GM19395 (cell line): ENCODE data around the gene KCND1.
A peak's percentile ranks its signal among the peaks of the same experiment; 100 is the strongest.
"Not testable (repeated sequence)": the region's sequence is repeated elsewhere in the genome, so short reads cannot be mapped to it uniquely, and the experiment has no call there.

Source experiments
- ATAC-seq: cut with Tn5 transposase; IDR thresholded peaks from one replicate; pipeline ENCODE4 v1.9.1; 2021; ENCODE audit warnings: mild to moderate bottlenecking, moderate library complexity; ENCODE audit not compliant: unreplicated experiment

The KCND1 gene

DNA sequence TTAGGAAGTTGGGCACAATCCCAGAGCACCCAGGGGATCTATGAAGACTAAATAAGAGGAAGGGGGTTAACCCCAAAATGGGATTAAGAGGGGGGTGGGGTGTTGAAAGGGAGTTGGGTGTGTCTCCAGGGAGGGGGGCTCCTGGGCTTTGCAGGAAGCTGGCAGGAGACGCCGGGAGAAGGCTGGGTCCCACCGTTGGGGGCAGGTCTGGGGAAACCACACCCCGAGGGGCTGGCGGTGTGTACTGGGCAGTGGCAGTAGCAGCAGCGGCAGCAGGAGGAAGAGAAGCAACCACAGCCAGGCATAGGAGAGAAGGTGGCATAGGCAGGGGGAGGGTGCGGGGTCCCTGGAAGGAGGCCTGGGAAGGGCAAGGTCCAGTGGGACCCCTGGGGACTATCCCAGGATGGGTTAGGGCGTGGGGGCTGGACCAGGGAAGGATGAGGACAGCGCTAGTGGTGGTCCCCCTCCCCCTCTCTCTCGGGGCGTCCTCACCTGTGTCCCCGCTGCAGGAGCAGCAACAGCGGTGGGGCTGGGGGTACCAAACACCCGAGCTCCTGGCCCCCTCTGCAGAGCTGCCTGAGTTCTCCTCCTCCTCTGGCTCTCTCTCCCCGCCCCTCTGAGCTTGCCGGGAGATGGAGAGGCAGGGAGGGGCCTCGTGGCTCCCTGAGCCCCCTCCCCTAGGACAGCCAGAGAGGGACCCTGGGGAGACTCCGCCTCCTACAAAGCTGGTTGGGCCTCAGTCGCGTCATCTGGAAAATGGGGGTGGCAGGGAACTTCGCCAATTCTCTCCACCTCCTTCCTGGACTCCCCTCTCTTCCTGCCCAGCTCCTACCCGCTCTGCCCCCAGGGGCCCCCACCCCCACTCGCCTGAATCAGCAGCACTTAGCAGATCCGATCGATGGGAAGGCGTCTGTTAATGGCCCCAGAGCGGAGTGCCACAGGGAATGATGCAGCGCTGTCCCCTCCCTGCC, at the start of gene KCND1:
Gene KCND1, minus strand, starts transcription at position 596 of the 971 bp plus-strand sequence. CDS start 1,573 bp downstream, outside the sequence.
- ATAC-seq, result no peak

DNA sequence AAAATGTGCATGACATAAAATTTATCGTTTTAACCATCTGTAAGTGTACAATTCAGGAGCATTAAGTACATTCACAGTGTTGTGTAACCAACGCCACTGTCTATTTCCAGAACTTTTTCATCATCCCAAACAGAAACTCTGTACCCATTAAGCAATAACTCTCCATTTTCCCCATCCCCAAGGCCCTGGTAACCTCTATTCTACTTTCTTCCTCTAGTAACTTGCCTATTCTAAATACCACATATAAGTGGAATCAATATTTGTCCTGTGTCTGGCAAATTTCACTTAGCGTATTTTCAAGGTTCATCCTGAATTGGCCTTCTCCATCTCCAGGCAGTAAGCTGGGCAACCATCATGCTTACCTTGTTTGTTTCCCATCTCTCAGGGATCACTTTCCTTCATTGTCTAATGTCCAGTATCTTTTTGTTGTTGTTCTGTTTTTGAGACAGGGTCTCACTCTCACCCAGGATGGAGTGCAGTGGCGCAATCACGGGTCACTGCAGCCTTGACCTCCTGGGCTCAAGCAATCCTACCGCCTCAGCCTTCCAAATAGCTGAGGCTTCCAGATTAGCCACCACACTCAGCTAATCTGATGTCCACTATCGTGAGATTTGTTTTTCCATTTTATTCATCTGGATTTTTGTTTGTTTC, 48.1 kb upstream of the KCND1 start:
- no peak for ATAC-seq

- ATAC-seq, result no peak
These were observed 47.4 kb upstream of the KCND1 start for GRCh38 chrX:49019050-49019449.

DNA sequence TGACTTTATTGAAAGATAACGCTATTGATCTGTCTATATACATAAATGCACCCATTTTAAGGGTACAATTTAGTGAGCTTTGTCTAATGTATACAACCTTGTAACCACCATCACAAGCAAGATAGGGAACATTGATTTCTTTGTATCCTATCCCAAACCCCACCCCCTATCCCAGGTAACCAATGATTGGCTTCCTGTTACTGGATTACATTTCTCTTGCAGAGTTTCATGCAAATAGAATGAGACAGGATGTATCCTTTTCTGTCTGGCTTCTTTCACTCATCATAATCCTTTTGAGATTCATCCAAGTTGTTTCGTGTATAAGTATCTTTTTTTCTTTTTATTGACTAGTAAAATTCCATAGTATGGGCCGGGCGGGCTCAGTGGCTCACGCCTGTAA, 32.1 kb upstream of the KCND1 start:
- ATAC-seq, result no peak

- peak; percentile 75 for ATAC-seq
These were observed 30.7 kb upstream of the KCND1 start, which contains the start of gene GRIPAP1 for GRCh38 chrX:49002091-49002935. Gene GRIPAP1, minus strand, starts transcription at chrX:49002264. Its CDS starts 35 bp downstream, at chrX:49002229.

DNA sequence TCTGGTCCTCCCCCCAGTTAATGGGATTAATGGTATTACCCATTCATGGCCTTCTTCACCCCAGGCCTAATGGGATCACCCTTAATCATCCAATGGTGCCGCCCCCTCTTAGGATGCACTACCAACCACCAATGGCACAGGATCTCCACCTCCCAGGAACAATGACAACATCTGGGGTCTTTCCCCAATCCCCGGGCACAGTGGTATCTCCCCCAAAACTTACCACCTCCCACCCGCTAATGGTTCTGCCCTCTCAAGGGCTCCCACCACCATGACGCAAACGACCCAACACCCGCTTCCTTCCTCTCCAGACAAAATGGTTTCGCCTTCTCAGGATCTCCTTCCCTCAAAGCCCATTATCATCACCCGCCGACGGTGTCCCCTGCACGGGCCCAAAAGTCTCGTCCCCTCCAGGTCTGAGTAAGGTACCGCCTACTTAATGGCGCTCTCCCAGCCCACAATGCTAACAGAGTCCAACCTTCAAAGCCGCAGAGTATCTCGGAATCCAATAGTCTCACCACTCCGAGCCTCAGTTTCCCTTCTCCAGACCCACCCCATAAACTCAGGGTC, 30.0 kb upstream of the KCND1 start:
- peak; percentile 43 for ATAC-seq

- no peak for ATAC-seq
These were observed 29.0 kb upstream of the KCND1 start for GRCh38 chrX:49000636-49001035.

DNA sequence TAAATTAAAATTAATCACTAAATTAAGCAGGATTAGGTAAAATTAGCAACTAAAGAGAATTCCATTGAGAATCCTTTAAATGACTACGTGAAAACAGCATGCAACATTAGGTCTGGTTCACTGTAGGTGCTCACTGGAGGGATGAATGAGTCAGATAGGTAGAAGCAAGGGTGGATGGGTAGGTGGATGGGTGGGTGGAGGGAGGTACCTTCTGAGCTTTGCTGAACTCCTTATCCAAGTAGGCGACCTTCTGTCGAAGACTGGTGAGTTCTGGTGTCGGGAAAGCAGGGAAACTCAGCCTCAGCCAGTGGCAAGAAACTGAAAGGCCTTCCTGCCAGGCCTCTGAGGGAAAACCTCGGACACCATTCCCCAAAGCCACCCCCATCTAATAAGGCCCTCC, 27.4 kb upstream of the KCND1 start:
- no peak for ATAC-seq

DNA sequence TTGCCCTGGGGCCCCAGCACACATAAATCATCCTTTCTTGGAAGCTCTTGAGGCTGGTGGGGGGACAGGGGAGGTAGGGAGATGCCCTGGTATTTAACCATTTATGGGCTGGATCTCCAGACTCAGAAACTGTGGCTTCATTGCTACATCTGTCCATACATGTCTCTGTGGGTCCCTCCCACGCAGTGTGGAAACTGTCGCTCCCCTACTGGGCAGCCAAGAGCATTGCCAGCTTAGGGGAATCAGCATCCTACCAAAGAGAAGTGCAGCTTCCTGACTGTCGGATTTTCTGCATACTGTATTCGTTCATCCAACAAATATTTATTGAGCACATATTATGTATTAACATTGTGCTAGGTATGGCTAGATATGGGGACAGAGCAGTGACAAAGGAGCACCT, 26.7 kb upstream of the KCND1 start:
- no peak for ATAC-seq

DNA sequence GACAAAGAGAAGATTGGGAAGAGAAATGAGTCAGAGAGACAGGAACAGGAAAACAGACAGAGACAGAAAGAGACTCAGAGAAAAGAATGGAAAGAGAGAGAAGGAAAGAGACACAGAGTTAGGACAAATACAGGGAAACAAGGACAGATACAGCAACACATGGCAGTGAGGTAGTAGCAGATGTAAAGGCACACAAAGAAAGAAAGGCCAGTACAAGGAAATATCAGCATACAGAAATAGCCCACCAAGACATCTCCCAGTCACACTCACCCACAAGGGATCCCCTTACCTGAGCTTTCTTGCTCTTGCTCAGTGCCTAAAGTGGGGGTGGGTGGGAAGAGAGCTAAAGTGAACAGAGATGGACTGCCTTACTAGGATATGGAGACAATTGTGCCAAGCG, 26.2 kb upstream of the KCND1 start:
- ATAC-seq, result no peak

GRCh38 chrX:48997455-48997854, 25.8 kb upstream of the KCND1 start:
- no peak for ATAC-seq

DNA sequence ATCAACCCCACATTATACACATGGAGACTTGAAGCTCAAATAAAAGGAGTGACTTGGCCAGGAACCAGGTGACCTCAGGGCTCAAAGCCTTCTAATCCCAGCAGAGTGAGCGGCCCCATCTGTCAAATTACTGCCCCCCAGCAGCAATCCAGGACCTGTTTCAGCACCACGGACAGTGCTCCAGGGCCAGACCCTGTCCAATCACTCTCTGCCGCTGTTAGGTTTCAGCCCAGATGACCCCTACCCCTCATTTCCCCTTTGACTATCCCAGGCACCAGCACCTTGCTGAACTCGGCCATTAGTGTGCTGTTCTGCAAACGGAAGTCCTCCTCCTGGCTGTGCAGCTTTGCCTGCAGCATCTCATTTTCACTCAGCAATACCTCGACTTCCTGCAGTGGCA, 25.3 kb upstream of the KCND1 start:
- no peak for ATAC-seq

DNA sequence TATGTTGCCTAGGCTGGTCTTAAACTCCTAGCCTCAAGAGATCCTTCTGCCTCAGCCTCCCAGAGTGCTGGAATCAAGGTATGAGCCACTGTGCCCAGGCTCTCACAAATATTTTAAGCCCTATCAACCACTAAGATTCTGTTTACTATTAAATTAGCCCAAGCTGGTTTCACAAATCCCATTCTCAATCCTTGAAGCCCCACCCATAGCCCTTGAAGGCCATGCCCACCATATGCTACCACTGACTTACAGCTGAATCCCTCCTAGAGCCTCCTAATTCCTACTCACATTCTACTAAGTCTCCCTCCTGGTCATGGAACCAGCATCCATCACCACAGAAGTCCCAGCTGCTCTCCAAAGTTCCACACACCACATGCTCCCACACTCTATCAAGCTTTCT, 20.7 kb upstream of the KCND1 start:
- no peak for ATAC-seq

DNA sequence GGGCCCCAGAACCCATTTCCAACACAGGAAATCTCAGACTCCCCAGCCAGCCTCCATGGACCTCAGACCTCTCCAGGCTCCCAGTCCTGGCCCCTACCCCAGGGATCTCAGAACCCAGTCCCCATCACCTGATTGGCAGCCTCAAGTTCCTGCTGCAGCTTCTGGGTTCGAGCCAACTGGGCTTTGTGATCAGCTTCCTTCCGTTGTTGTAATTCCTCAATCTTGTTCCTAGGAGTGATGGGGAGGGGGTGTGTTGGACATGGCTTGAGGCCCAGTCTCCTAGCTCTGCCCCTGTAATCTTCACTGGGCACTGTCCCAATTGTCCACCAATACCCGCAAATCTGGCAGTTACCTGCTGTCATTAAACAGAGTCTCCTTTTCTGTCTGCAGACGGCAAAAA, 17.8 kb upstream of the KCND1 start:
- ATAC-seq, result no peak

DNA sequence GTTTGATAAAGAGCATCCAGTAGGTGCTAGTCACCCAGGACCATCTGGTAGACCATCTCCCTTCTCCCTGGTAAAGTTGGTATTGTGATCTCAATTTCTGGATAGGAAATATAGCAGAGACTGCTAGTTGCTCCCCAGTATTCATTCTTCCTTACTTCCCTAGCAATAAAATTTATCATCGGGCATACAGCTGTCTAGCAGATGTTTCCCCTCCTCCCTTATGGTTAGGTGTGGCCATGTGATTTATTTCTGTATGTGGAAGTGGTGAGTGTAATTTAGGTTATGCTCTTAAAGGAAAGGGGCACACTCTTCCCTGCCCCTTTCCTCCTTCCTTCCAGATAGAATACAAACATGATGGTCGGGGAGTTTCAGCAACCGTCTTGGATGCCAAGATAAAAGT, 12.3 kb upstream of the KCND1 start:
- no peak for ATAC-seq

GRCh38 chrX:48983081-48983480, 11.4 kb upstream of the KCND1 start:
- no peak for ATAC-seq

- no peak for ATAC-seq
These were observed 9.5 kb upstream of the KCND1 start for GRCh38 chrX:48981178-48981577.

GRCh38 chrX:48980341-48980740, 8.7 kb upstream of the KCND1 start:
- ATAC-seq, result not testable (repeated sequence)

- ATAC-seq, result no peak
These were observed 6.6 kb upstream of the KCND1 start for GRCh38 chrX:48978226-48978625.

GRCh38 chrX:48976086-48976485, 4.4 kb upstream of the KCND1 start:
- ATAC-seq, result no peak

DNA sequence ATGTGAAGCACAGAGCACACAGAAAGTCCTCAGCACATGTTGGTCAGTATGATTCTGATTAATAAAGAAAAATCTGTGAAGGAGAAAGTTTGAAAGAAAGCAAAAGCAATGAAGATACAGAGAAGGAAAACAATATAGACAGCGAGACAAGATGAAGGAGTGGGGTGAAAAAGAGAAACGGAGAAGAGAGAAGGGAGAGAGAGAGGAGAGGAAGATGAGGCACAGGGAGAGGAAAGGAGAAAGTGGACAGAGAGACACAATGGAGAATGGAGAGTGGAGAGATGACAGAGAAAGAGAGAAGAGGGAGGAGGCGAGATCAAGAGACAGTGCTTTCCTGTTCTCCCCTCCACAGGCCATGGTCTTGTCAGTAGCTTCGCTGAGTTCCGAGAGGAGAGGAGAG, 3.9 kb upstream of the KCND1 start:
- no peak for ATAC-seq
